Ishikawa (cell line): ENCODE results near the gene P4HA1.

Experiments
- EP300 ChIP-seq: IDR thresholded peaks from 2 replicates; pipeline ENCODE4 v1.6.1; 2012; ENCODE audit warnings: borderline replicate concordance
- FOXM1 ChIP-seq: IDR thresholded peaks from 2 replicates; pipeline ENCODE4 v1.6.1; 2012; ENCODE audit warnings: low read depth, borderline replicate concordance
- MAX ChIP-seq: IDR thresholded peaks from 2 replicates; pipeline ENCODE4 v1.6.1; 2012
- NFIC ChIP-seq: IDR thresholded peaks from 2 replicates; pipeline ENCODE4 v1.6.1; 2012
- RAD21 ChIP-seq: IDR thresholded peaks from 2 replicates; pipeline ENCODE4 v1.6.1; 2012; ENCODE audit warnings: low read depth
- REST ChIP-seq: IDR thresholded peaks from 2 replicates; pipeline ENCODE4 v1.6.1; 2012; ENCODE audit warnings: low read depth, mild to moderate bottlenecking
- TAF1 ChIP-seq: IDR thresholded peaks from 2 replicates; pipeline ENCODE4 v1.6.1; 2012; ENCODE audit warnings: low read depth, mild to moderate bottlenecking
- TCF12 ChIP-seq: IDR thresholded peaks from 2 replicates; pipeline ENCODE4 v1.6.1; 2012; ENCODE audit warnings: low read depth
- USF1 ChIP-seq: IDR thresholded peaks from 2 replicates; pipeline ENCODE4 v1.6.1; 2012
- YY1 ChIP-seq: IDR thresholded peaks from 2 replicates; pipeline ENCODE4 v1.6.1; 2012; ENCODE audit warnings: low read depth
- ZBTB7A ChIP-seq: IDR thresholded peaks from 2 replicates; pipeline ENCODE4 v1.6.1; 2012; ENCODE audit warnings: low read depth

- TF ChIP-seq MAX (no peak), NFIC (no peak), EP300 (no peak), USF1 (no peak), TCF12 (no peak), YY1 (no peak), TAF1 (no peak), ZBTB7A (no peak), REST (no peak), RAD21 (no peak), FOXM1 (no peak)
Measured at GRCh38 chr10:73000973-73001372, 95.7 kb downstream of the P4HA1 start.
